ENCODE results near the gene LRP3.
"Not testable (repeated sequence)": the region's sequence is repeated elsewhere in the genome, so short reads cannot be mapped to it uniquely, and the experiment has no call there.

The LRP3 gene

DNA sequence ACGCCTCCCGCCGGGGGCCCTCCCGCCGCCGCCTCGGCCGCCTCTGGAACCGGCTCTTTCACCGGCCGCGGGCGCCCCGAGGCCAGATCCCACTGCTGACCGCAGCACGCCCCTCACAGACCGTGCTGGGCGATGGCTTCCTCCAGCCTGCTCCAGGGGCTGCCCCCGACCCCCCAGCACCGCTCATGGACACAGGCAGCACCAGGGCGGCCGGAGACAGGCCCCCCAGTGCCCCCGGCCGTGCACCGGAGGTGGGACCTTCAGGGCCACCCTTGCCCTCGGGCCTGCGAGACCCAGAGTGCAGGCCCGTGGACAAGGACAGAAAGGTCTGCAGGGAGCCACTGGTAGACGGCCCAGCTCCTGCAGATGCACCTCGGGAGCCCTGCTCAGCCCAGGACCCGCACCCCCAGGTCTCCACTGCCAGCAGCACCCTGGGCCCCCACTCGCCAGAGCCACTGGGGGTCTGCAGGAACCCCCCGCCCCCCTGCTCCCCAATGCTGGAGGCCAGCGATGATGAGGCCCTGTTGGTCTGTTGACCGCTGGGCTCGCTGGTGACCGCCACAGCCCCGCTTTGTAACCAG, 13.0 kb downstream of the LRP3 start:
- Histone ChIP-seq H3K4me1 (no peaks in the 10 kb centered on the region), H3K27me3 (ENCODE audit: control insufficient read depth, insufficient read depth, low read length) (no peaks in the 10 kb centered on the region), H3K9ac (no peak overlapping the region), H3K4me3 (ENCODE audit: low read depth, low read length) (no peak overlapping the region), H3K36me3 (ENCODE audit: control insufficient read depth, insufficient read depth, low read length) (no peaks in the 10 kb centered on the region), H3K27ac (no peak overlapping the region), H2AFZ (no peak overlapping the region), H3K4me2 (ENCODE audit: low read length) (no peak overlapping the region), H3K79me2 (no peaks in the 10 kb centered on the region), H3K9me3 (ENCODE audit: control insufficient read depth, low read length) (no peaks in the 10 kb centered on the region)
- TF ChIP-seq CTCF (IDR thresholded peaks at IDR 0.05) = no peak

GRCh38 chr19:33207903-33208302, 13.8 kb downstream of the LRP3 start:
- no peak for TF ChIP-seq CTCF (IDR thresholded peaks at IDR 0.05)
- no peaks in the 10 kb centered on the region for H3K27me3 ChIP-seq (ENCODE audit: control insufficient read depth, insufficient read depth, low read length)
- no peaks in the 10 kb centered on the region for H3K79me2 ChIP-seq
- no peaks in the 10 kb centered on the region for H3K9me3 ChIP-seq (ENCODE audit: control insufficient read depth, low read length)
- H3K4me1 ChIP-seq = no peaks in the 10 kb centered on the region
- no peak overlapping the region for H3K9ac ChIP-seq
- H3K4me3 ChIP-seq (ENCODE audit: low read depth, low read length) = no peak overlapping the region
- H3K27ac ChIP-seq = no peak overlapping the region
- no peaks in the 10 kb centered on the region for H3K36me3 ChIP-seq (ENCODE audit: control insufficient read depth, insufficient read depth, low read length)
- no peak overlapping the region for H3K4me2 ChIP-seq (ENCODE audit: low read length)
- H2AFZ ChIP-seq = no peak overlapping the region

DNA sequence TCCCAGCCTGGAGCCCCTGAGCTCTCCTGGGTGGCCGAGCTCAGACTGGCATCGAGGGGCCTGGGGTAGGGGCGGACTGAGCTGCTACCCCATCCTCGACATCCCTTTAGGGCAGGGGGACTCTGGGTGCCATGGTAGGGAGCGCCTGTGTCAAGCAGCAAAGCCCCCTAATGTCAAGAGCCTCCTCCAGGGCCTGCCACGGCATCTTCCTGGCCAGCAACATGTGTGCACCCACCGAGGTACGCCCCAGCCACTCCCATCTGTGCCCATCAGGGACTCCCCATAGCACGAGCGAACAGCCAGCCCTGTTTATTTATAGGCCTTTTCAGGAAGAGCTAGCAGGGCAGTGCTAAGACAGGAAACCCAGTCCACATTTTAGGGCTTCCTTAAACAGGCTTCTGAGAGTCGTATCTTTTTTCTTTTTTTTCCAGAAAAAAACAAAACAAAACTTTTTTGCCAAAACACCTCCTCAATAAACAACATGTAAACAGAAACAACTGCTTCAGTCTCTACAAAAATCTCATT, 14.3 kb downstream of the LRP3 start:
- Histone ChIP-seq H3K79me2 (no peaks in the 10 kb centered on the region), H2AFZ (no peak overlapping the region), H3K9ac (no peak overlapping the region), H3K27ac (no peak overlapping the region), H3K4me2 (ENCODE audit: low read length) (no peak overlapping the region), H3K27me3 (ENCODE audit: control insufficient read depth, insufficient read depth, low read length) (no peaks in the 10 kb centered on the region), H3K4me1 (no peaks in the 10 kb centered on the region), H3K4me3 (ENCODE audit: low read depth, low read length) (no peak overlapping the region), H3K36me3 (ENCODE audit: control insufficient read depth, insufficient read depth, low read length) (no peaks in the 10 kb centered on the region), H3K9me3 (ENCODE audit: control insufficient read depth, low read length) (no peaks in the 10 kb centered on the region)
- TF ChIP-seq CTCF (IDR thresholded peaks at IDR 0.05) = no peak

- Histone ChIP-seq H3K79me2 (no peaks in the 10 kb centered on the region), H3K27ac (no peak overlapping the region), H3K9ac (no peak overlapping the region), H3K9me3 (ENCODE audit: control insufficient read depth, low read length) (no peaks in the 10 kb centered on the region), H3K4me2 (ENCODE audit: low read length) (no peak overlapping the region), H3K4me3 (ENCODE audit: low read depth, low read length) (no peak overlapping the region), H3K27me3 (ENCODE audit: control insufficient read depth, insufficient read depth, low read length) (no peaks in the 10 kb centered on the region), H2AFZ (no peak overlapping the region), H3K4me1 (no peaks in the 10 kb centered on the region), H3K36me3 (ENCODE audit: control insufficient read depth, insufficient read depth, low read length) (no peaks in the 10 kb centered on the region)
- TF ChIP-seq CTCF (IDR thresholded peaks at IDR 0.05) = no peak
Observed at GRCh38 chr19:33208904-33209849, 15.0 kb downstream of the LRP3 start.

- H3K4me1 ChIP-seq; H3K9ac ChIP-seq; H3K4me3 ChIP-seq (ENCODE audit: low read depth, low read length); H3K27ac ChIP-seq; H3K4me2 ChIP-seq (ENCODE audit: low read length); H3K9me3 ChIP-seq (ENCODE audit: control insufficient read depth, low read length); H2AFZ ChIP-seq; H3K36me3 ChIP-seq (ENCODE audit: control insufficient read depth, insufficient read depth, low read length); H3K79me2 ChIP-seq; H3K27me3 ChIP-seq (ENCODE audit: control insufficient read depth, insufficient read depth, low read length): not testable (repeated sequence)
Observed at GRCh38 chr19:33209850-33210230, 15.7 kb downstream of the LRP3 start.
